Hypothalamus (tissue), 51 donors: ENCODE results near the gene TMEM107.

Experiments
- DNase-seq, 51 donors: peaks; one replicate each; lab custom pipeline; 2025; lab: John Stamatoyannopoulos, UW

The TMEM107 gene

DNA sequence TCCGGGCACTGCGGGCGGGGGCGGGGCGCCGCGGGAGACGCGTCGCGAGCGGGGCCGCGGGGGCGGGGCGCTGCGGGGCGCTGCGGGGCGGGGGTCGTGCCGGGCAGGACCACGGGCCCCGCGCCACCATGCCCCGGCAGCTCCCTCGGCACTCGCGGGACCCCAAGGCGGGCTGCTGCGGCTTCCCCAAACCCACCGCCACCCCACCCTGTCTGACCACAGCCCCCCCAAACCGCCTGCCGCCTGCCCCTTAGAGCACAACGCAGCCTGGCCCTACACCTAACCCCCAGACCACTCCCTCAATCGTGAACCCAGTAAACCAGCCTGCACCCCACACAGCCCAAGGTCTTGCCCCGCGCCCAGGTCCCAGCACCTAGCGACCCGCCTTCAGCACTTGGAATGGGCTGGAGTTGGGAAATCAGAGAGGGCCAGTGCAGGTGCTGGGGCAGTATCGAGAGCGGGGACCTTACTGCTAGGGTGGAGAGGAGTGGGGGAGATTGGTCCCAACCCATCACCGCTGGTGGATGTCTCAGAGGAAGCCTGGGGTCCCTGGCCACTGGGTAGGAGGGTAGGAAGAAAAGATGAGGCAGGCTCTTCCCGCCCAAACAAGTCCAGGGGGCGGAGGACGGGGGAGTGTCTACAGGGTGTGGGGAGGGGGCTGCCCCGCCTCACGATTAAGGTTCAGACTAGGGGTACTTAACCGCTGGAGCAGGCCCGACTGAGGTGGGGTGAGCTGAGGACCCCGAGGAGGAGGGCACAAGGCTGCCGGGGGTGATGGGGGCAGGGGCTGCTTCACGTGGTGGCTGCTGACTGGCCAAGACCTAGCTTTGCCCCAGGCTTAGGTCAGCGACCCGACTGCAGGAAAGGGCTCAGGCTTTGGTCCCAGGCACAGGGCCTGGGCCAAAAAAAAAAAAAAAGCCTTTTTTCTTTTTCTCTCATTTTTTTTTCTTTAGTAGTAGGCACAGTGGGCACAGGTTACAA, 12.9 kb downstream of the TMEM107 start:
- DNase-seq, result peak in 12 of 51 donors; percentile 28 to 65 (median 54)

GRCh38 chr17:8162233-8162996, 13.8 kb downstream of the TMEM107 start, which contains the start of gene VAMP2:
Gene VAMP2 (minus strand): TSS chr17:8162948. CDS start chr17:8162879, 69 bp downstream.
- peak in 45 of 51 donors; percentile 18 to 89 (median 70) for DNase-seq

DNA sequence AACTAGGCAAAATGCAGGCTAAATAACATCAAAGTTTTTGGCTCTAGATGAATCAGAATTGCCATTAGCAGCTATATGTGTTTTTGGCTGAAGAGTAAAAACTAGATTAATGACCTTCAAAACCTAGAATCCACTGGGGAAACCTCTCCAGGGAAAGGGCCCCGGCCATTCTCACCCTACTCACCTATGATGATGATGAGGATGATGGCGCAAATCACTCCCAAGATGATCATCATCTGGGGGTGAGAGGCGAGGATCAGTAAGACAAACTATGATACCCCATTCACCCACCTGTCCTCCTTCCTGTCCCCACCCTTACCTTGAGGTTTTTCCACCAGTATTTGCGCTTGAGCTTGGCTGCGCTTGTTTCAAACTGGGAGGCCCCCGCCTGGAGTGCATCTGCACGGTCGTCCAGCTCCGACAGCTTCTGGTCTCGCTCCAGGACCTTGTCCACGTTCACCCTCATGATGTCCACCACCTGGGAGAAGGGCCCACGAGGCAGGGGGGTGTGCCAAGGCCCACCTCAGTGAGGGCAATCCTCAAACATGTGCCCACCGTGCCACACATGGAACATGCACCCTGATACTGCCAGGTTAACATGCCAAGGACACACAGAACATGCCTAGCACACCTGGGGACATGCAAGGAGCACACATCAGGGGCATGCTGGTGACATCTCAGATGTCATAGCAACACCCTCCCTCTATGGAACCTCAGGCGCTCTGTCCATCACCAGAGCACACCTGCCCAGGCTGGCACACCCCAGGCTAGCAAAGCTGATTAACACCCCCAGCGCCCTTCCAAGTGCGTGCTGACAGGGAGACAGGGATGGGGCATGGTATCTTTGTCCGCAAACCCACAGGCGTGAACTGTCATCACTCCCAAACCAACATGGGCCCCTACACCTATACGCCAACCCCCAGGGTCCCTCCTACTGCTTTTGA, 14.6 kb downstream of the TMEM107 start:
- no peak for DNase-seq

DNA sequence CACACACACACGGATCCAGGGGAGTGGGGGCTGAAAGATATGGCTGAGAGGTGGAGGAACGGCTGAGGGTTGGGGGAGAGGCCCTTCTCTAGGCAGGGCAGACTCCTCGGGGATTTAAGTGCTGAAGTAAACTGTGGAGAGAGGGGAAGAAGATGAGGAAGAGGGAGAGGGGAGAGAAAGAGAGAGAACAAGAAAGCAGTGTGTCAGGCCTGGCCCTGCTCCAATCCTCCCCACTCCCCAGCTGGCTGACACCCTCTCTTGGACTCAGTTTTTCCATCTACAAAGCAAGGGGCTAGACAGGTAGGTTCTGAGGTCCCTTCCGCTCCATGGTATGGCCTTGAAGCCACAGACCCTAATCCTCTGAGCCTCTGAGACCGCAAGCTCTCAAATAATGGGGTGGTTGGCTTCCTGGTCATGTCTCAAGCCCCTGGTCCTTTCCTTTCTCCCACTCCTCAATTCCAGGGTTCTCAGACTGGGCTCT, 15.4 kb downstream of the TMEM107 start:
- peak in 1 of 51 donors; percentile 12 for DNase-seq

DNA sequence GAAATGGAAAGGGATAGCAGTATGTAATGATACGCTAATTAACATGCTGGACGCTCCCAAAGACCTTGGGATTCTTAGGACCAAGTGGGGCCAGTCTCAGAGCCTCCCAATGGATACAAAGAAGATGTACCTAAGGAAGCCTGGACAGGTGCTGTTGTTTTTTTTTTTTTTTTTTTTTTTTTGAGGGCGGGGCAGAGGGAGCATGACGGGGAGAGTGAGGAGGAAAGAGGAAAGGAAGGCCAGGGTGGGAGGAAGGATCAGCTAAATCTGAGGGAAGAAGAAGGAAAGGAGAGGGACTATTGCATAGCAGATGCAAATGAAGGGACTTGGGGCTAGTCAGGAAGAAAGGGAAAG, 16.0 kb downstream of the TMEM107 start:
- DNase-seq, result no peak

DNA sequence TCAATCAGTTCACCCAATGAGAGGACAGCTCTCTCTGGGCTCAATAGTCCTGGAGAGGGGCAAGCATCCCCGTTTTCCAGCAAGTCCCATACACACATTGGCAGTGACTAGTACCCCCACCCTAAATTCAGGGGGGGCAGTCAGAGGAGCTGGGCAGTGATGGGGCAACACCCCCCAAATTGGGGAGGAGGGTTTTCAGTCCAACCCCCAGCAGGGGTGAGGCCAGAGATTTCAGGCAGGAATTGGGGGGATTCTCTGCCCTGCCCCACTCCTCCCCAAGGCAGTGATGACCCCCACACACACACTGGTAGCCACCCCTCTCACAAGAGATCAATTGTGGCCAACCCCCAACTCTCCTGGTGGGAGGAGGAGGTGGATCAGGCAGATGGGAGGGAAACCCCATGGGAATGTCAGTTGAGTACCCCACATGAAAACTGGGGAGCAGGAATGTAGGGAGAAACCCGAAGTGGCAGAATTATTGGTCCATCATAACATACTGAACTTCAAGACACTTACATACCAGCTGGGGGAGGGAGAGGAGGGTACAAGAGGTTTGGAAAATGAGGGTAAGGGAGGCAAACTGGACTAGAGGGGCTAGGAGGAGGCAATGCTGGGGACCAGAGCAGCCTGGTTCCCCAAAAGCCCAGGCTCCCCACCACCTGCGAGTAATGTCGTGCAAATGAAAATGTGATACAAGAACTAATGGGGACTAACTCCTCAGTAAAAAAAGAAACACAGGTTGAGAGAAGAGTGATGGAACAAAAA, 16.5 kb downstream of the TMEM107 start:
- DNase-seq, result no peak

- DNase-seq, result no peak
These were observed 17.2 kb downstream of the TMEM107 start for GRCh38 chr17:8159032-8159400.

DNA sequence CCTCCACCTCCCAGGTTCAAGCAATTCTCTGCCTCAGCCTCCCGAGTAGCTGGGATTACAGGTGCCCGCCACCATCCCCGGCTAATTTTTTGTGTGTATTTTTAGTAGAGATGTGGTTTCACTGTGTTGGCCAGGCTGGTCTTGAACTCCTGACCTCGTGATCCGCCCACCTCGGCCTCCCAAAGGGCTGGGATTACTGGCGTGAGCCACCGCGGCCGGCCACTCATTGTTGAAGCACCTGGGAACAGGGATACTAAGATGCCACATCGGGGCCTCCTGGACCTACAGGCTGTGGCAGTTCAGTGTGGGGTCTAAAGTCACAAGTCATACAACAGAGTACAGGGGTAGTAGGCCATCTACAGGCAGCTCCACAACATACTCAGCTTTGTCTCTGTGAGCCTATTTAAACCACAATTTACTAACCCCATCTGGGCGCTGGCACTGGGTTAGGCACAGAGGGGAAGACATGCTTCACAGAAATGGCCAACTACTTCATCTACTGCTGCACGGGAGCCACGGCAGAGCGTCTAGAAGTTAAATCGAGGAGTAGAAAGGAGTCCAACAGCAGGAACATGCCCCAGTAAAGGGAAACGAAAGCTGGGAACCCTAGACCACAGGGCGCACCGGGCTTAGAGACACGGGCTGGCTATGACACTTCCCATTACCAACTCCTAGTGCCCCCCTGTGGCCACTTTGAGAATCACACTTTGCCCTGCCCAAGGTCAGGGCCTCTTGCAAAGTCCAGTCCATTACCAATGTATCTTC, 17.7 kb downstream of the TMEM107 start:
- peak; percentile 18 to 94 (median 79) for DNase-seq

DNA sequence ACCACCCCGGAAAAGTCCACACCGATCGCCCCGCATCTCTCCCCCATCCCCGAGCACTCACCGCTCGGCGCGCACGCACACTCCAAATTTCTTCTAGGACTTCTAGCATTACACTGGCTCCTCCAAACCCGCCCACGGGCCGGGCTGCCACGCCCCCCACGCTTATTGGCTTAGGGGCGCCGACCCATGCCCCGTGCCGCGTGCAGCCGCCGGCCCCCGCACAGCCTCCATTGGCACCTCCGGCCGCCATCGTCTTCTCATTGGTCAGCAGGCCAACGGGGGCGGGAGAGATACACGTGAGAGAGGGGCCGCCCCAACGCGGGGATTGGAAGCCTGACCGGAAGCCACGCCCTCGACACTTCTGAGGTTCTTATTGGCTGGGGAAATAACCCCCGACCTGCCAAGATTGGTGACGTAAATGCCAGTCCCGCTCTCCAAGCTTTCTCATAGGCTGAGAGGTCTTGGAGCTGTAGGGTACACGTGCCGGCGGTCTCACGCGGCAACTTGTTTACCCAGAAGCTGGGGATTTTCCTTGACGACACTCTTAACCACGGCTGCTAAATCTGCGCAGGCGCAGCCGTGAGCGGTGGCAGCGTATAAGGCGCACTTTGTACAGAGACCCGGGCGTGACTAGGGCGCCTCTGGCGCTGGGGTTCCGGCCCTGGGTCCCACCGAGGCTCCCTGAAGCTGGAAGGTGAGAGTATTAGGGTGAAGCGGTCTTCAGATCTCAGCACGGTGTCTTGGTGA, 19.8 kb downstream of the TMEM107 start:
- peak; percentile 93 to 100 (median 99) for DNase-seq

- DNase-seq, result peak in 3 of 51 donors; percentile 38 to 59 (median 40)
These were observed 20.3 kb downstream of the TMEM107 start for GRCh38 chr17:8155996-8156245.

- peak in 1 of 51 donors; percentile 71 for DNase-seq
These were observed 20.8 kb downstream of the TMEM107 start for GRCh38 chr17:8155231-8155995.

DNA sequence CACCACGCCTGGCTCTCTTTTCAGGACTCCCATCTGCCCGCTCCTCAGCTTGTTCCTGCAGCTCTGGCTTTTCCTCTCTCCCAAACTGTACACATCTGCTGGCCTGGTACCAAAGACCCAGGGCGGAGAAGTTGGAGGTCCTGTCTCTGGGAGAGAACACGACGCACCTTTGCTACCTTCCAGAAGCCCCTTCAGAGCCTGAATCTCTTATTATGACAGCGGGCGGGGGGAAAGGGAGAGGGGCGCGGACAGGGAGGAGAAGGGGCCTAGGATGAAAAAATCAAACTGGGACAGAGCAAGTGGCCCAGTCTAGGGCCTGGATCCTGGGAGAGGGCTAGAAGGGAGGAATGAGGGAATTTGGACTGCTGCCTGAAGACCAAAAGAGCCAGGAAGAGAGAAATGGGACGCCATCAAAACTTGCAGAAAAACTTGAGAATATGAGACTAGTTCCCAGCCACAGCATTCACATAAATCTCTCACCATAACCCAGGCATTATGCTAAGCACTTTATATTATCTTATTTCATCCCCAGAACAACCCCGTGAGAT, 21.5 kb downstream of the TMEM107 start:
- no peak for DNase-seq

DNA sequence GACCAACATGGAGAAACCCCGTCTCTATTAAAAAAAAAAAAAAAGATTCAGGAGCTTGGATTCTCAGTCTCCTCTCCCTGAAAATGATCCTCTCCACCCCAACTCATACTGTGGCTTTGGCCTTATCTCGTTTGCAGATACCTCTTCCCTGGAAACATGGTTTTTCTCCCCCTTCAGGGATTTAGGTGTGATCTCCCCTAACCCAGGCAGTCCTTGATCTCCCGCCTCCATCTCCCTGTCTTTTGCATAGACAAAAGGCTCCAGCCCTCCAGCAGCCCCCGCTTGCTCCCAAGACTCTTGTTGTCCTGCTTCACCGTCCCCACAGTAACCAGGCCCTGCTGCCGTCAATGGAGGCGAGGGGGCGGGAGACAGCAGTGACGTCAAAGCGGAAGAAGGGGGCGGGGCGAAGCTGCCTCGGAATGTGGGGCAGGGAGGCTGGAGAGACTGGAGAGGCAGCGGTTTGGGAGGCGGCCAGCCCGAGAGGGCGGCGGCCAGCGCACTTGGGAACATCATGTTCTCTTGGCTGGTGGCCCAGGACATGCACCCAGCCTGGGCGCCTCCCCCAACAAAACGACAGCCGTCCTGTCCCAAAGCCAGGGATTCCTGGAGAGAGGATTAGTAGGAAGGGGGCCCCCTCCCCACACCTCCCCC, 22.1 kb downstream of the TMEM107 start:
- DNase-seq, result peak; percentile 56 to 100 (median 96)

- DNase-seq, result peak in 41 of 51 donors; percentile 16 to 89 (median 51)
These were observed 22.6 kb downstream of the TMEM107 start for GRCh38 chr17:8153525-8153956.

DNA sequence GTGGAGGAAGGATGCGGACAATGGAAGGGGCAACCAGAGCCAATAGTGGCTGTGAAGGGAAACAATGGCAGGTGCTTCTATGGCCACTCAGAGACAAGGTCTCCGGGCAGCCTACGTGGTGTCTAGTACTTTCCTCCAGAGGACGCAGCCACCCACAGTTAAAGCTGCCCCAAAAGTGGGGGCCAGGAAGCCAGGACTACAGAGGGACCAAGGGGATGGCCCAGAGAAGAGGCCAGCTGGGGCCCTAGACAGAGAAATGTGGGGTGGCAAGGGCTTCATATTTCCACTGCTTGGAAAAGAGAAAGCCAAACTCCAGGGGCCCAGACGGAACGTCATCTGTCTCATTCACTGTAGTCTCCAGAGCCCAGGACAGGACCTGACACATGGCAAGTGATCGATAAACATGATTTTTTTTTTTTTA, 23.1 kb downstream of the TMEM107 start:
- DNase-seq, result no peak

DNA sequence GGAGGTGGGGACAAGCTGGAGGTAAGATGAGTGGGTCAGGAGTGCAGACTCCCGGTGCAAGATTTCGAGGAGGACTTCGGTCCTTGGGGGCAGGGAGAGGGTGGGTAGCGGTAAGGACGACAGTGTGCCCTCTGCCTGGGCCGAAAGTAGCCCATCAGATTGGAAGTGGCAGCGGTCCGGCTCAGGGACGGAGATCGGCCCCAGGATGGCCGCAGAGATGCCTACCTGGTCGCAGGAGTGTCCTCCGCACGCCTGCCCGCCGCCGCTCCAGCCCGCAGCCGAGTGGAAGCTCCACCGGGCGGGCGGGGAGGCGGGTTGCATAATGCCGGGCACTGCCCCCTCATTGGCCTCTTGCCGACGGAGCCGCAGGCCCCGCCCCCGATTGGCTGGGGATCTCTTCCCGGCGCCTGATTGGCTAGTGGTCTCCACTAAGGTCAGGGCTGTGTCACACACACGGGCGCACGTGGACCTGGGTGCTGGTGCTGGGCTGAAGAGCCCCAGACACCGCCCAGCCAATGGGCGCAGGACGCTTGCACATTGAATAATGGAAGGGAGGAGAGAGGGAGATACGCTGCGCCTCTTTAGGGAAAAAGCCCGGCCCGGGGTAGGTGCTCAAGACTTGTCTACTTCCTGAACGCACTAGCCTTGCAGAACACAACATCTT, 23.9 kb downstream of the TMEM107 start, which contains the start of gene PER1:
PER1 (minus strand) TSS at position 293 of the 664 bp plus-strand sequence. CDS start 1,698 bp downstream, outside the sequence.
- peak; percentile 57 to 99 (median 94) for DNase-seq
